Smooth muscle cell (in vitro differentiated cells): Measurements from ENCODE around the gene TBCB. TPM values are rescaled to one million over a fixed set of nuclear protein-coding genes. Genes with fewer than 3 reads are reported as not detected.

ENCODE experiments used
- DNase-seq: peaks from one replicate; lab custom pipeline; 2025; ENCODE audit not compliant: unreplicated experiment; lab: John Stamatoyannopoulos, UW
- H2AFZ ChIP-seq: fragments of 200-600 bp; sonication (generic); 2 replicates; pipeline ENCODE4 v1.6.0; 2016; ENCODE audit warnings: antibody characterized with exemption, low read depth, mild to moderate bottlenecking
- H3F3A ChIP-seq: fragments of 200-600 bp; sonication (generic); 2 replicates; pipeline ENCODE4 v1.6.0; 2017; ENCODE audit warnings: antibody characterized with exemption, low read depth
- H3K27ac ChIP-seq: fragments of 200-600 bp; sonication (generic); 2 replicates; pipeline ENCODE4 v1.5.1; 2016; ENCODE audit warnings: low read depth, mild to moderate bottlenecking
- H3K27me3 ChIP-seq: fragments of 200-600 bp; sonication (generic); 2 replicates; pipeline ENCODE4 v1.6.1; 2016; ENCODE audit warnings: low read depth, mild to moderate bottlenecking
- H3K36me3 ChIP-seq: fragments of 200-600 bp; sonication (generic); 2 replicates; pipeline ENCODE4 v1.5.1; 2016; ENCODE audit warnings: low read depth
- H3K4me1 ChIP-seq: fragments of 200-600 bp; sonication (generic); 2 replicates; pipeline ENCODE4 v1.5.1; 2016; ENCODE audit warnings: low read depth
- H3K4me2 ChIP-seq: fragments of 200-600 bp; sonication (generic); 2 replicates; pipeline ENCODE4 v1.6.0; 2016; ENCODE audit warnings: mild to moderate bottlenecking
- H3K4me3 ChIP-seq: fragments of 200-600 bp; sonication (generic); 2 replicates; pipeline ENCODE4 v1.5.1; 2016; ENCODE audit warnings: mild to moderate bottlenecking
- H3K79me2 ChIP-seq: fragments of 200-600 bp; sonication (generic); 2 replicates; pipeline ENCODE4 v1.6.0; 2016; ENCODE audit warnings: low read depth, mild to moderate bottlenecking
- H3K9ac ChIP-seq: fragments of 200-600 bp; sonication (generic); 2 replicates; pipeline ENCODE4 v1.6.0; 2016; ENCODE audit warnings: low read depth
- H3K9me3 ChIP-seq: fragments of 200-600 bp; sonication (generic); replicated peaks from 2 replicates; pipeline ENCODE4 v1.5.1; 2016; ENCODE audit warnings: low read depth
- H4K20me1 ChIP-seq: fragments of 200-600 bp; sonication (generic); 2 replicates; pipeline ENCODE4 v1.6.0; 2016; ENCODE audit warnings: low read depth
- WGBS: methylation state at CpG from one replicate; pipeline ENCODE4 v1.1.7; 2016; ENCODE audit warnings: low lambda C conversion rate; 5-methylcytosine and 5-hydroxymethylcytosine counted together
- polyA plus RNA-seq: library from polyadenylated mRNA; unstranded; fragments of >200 nt; fragmentation: Nextera tagmentation; extraction: Ambion mirVana; gene quantifications from 2 replicates; pipeline ENCODE4 v1.2.1, GENCODE V29; 2016
- total RNA-seq: library from RNA; depleted of rRNA; stranded (reverse); fragments of >200 nt; gene quantifications from 2 replicates; pipeline ENCODE4 v1.2.3, GENCODE V29; 2014
- TF ChIP-seq, protein P1 (sequence below): fragments of 200-600 bp; sonication (generic); IDR thresholded peaks from 2 replicates; pipeline ENCODE4 v1.5.1; 2017; ENCODE audit warnings: borderline replicate concordance, mild to moderate bottlenecking, antibody characterized with exemption; ENCODE audit not compliant: insufficient read depth, poor library complexity, severe bottlenecking

TBCB gene
- total and polyA plus RNA-seq, 2 experiments from 2014 or later, result 146 to 234 TPM

DNA sequence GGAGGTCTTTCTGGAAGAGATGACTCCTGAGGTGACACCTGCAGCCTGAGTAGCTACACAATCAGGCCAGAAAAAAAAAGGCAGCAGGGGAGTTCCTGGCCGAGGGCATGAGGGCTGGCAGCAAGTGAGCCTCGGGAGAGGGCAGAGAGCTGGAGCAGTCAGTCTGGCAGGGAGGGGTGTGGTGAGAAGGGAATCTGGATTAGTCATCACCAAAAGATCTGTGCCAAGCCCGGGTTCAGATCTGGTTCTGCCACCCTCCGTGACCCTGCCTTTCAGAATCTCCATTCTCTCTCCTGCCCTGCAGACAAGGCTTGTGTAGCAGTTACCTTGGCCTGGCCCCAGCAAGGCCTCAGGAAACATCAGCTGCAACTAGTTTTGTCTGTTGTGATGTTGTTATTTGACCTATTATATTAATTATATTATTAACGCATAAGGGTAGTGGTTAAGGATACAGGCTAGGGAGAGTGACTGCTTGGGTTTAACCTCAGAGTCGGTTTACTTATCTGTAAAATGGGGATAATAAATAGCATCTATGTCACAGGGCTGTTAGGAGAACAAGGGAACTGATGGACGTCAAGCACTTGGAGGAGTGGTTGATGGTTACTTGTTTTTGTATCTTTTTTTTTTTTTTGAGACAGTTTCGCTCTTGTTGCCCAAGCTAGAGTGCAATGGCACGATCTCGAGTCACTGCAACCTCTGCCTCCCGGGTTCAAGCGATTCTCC is 21.9 kb downstream of the TBCB start:
- Histone ChIP-seq H3K27ac (no peak overlapping the region), H4K20me1 (peaks cover 11% of the 10 kb centered on the region), H3K4me3 (no peak overlapping the region), H3F3A (peaks cover 5% of the 10 kb centered on the region), H3K36me3 (no peaks in the 10 kb centered on the region), H3K9ac (no peak overlapping the region), H3K9me3 (no peaks in the 10 kb centered on the region), H3K79me2 (peaks cover 18% of the 10 kb centered on the region), H3K4me2 (no peak overlapping the region), H3K4me1 (no peaks in the 10 kb centered on the region), H2AFZ (no peak overlapping the region), H3K27me3 (no peaks in the 10 kb centered on the region)
- TF ChIP-seq, protein P1, sequence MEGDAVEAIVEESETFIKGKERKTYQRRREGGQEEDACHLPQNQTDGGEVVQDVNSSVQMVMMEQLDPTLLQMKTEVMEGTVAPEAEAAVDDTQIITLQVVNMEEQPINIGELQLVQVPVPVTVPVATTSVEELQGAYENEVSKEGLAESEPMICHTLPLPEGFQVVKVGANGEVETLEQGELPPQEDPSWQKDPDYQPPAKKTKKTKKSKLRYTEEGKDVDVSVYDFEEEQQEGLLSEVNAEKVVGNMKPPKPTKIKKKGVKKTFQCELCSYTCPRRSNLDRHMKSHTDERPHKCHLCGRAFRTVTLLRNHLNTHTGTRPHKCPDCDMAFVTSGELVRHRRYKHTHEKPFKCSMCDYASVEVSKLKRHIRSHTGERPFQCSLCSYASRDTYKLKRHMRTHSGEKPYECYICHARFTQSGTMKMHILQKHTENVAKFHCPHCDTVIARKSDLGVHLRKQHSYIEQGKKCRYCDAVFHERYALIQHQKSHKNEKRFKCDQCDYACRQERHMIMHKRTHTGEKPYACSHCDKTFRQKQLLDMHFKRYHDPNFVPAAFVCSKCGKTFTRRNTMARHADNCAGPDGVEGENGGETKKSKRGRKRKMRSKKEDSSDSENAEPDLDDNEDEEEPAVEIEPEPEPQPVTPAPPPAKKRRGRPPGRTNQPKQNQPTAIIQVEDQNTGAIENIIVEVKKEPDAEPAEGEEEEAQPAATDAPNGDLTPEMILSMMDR, result no peak
- WGBS, result 86% methylated on average over 11 of the region's 12 CpGs
- DNase-seq, result no peak

DNA sequence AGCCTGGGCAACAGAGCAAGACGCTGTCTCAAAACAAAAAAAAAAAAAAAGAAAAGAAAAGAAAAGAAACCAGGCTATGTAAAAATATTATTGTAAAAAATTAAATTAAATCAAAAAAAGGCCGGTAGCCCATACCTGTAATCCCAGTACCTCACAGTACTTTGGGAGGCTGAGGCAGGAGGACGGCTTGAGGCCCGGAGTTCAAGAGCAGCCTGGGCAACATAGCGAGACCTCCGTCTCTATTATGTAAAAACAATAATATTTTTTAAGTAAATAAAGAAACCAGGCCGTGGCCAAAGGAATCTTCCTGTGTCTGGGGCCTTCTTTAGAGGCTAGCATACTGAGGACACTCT is 23.8 kb downstream of the TBCB start:
- H3F3A ChIP-seq, result peaks cover 5% of the 10 kb centered on the region
- DNase-seq, result no peak
- no peaks in the 10 kb centered on the region for H3K4me1 ChIP-seq
- peak overlapping the region; percentile 94 for H3K4me2 ChIP-seq
- peak overlapping the region; percentile 94 for H3K27ac ChIP-seq
- no peak overlapping the region for H3K9ac ChIP-seq
- H3K4me3 ChIP-seq, result peak overlapping the region; percentile 97
- H3K9me3 ChIP-seq, result no peaks in the 10 kb centered on the region
- H2AFZ ChIP-seq, result peak overlapping the region; percentile 82
- TF ChIP-seq, protein P1, result no peak
- 62% methylated on average over 7 of the region's 7 CpGs for whole genome bisulfite sequencing
- no peaks in the 10 kb centered on the region for H3K27me3 ChIP-seq
- H4K20me1 ChIP-seq, result peaks cover 21% of the 10 kb centered on the region
- H3K36me3 ChIP-seq, result no peaks in the 10 kb centered on the region
- H3K79me2 ChIP-seq, result peaks cover 24% of the 10 kb centered on the region

DNA sequence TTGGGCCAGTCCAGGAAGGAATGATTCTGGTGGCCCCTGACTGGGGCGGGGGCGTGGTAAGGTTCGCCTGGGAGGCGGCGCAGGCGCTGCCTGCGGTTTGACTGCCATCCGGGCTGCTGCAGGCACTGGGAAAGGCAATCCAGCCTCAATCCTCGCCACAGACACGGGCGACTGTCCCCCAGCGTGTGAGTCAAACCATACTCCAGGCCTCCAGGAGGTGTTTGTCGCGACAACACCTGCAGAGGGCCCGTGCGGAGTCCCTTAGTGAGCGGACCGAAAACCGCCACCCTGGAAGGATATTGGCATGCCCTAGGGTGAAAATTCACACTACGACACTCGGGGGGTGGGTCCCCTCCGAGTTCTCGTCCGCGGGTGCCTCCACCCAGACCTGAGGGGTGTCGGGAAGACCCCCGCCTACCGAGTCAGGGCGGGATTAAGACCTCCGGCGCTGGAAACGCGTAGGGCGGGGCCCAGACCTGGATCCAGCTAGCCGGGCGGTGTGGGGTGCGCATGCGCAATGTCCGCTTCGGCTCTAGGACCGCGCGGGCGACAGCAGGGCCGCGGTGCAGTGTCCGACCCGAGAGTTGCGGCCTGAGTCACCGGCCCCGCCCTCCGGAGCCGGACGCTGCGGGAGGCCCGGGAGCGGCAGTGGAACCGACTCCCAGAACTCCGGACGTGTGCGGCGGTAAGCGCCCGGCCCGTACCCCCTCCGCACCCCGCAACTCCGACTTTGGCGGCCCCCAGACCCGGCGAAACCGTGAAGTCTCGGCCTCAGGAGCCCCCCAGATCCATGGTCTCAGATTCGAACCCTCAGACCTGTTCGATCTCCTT is 24.4 kb downstream of the TBCB start, which contains the start of gene CAPNS1:
Gene CAPNS1, plus strand, starts transcription at position 594 of the 831 bp plus-strand sequence. CDS start 946 bp downstream, outside the sequence.
- Histone ChIP-seq H2AFZ (peak within 1 kb of the TSS; percentile 82), H3K4me1 (no peaks in the 10 kb centered on the region)
- TF ChIP-seq, protein P1, result no peak

More for the DNA sequence above, 24.4 kb downstream of the TBCB start, which contains the start of gene CAPNS1:
- Histone ChIP-seq H4K20me1 (peaks cover 24% of the 10 kb centered on the region), H3K4me2 (peak within 1 kb of the TSS; percentile 94), H3K27me3 (no peaks in the 10 kb centered on the region), H3F3A (peaks cover 5% of the 10 kb centered on the region), H3K9ac (peak within 1 kb of the TSS; percentile 97), H3K4me3 (peak within 1 kb of the TSS; percentile 97), H3K9me3 (no peaks in the 10 kb centered on the region), H3K27ac (peak within 1 kb of the TSS; percentile 94), H3K36me3 (peaks cover under 1% of the 10 kb centered on the region), H3K79me2 (peaks cover 30% of the 10 kb centered on the region)
- DNase-seq, result peak; percentile 87
- under 1% methylated on average over 67 of the region's 75 CpGs for WGBS
